Osteocyte (in vitro differentiated cells): ENCODE measurements around the gene FAM78A. TPM values are rescaled to one million over a fixed set of nuclear protein-coding genes. Genes with fewer than 3 reads are reported as not detected.
"Not testable (repeated sequence)": the region's sequence is repeated elsewhere in the genome, so short reads cannot be mapped to it uniquely, and the experiment has no call there.

Experiments
- DNase-seq: peaks from one replicate; pipeline ENCODE4 v3.0.0; 2021; ENCODE audit warnings: mixed read lengths; ENCODE audit not compliant: unreplicated experiment; ENCODE audit errors: extremely low spot score
- H3K27ac Mint-ChIP-seq: one replicate; pipeline ENCODE4 v1.8.0; 2021; ENCODE audit warnings: mild to moderate bottlenecking, mixed read lengths; ENCODE audit not compliant: unreplicated experiment
- H3K27me3 Mint-ChIP-seq: one replicate; pipeline ENCODE4 v1.8.0; 2021; ENCODE audit warnings: mixed read lengths; ENCODE audit not compliant: unreplicated experiment
- H3K36me3 Mint-ChIP-seq: one replicate; pipeline ENCODE4 v1.8.0; 2021; ENCODE audit warnings: mixed read lengths; ENCODE audit not compliant: unreplicated experiment
- H3K4me1 Mint-ChIP-seq: one replicate; pipeline ENCODE4 v1.8.0; 2021; ENCODE audit warnings: mixed read lengths; ENCODE audit not compliant: unreplicated experiment
- H3K4me3 Mint-ChIP-seq: one replicate; pipeline ENCODE4 v1.8.0; 2021; ENCODE audit warnings: mild to moderate bottlenecking, moderate library complexity, mixed read lengths; ENCODE audit not compliant: unreplicated experiment
- H3K9me3 Mint-ChIP-seq: one replicate; pipeline ENCODE4 v1.8.0; 2021; ENCODE audit warnings: mixed read lengths; ENCODE audit not compliant: unreplicated experiment
- CTCF ChIP-seq: fragments of 200-600 bp; sonication (generic); IDR thresholded peaks from 2 replicates; pipeline ENCODE4 v1.5.0; 2021; ENCODE audit warnings: antibody characterized with exemption, mild to moderate bottlenecking, moderate library complexity
- total RNA-seq: library from RNA; stranded (reverse); gene quantifications from 2 replicates; pipeline ENCODE4 v1.2.1, GENCODE V29; 2021

The FAM78A gene
- total RNA-seq, 1 donor from 2014 or later = 1.0 TPM

GRCh38 chr9:131214286-131214856, 61.9 kb downstream of the FAM78A start:
- Mint-ChIP-seq H3K36me3 (peaks cover 53% of the 10 kb centered on the region), H3K27ac (no peak overlapping the region), H3K4me3 (no peak overlapping the region), H3K4me1 (no peaks in the 10 kb centered on the region), H3K27me3 (no peaks in the 10 kb centered on the region), H3K9me3 (peaks cover 19% of the 10 kb centered on the region)
- TF ChIP-seq CTCF = no peak
- no peak for DNase-seq

GRCh38 chr9:131211920-131212319, 64.4 kb downstream of the FAM78A start:
- not testable (repeated sequence) for H3K27me3 Mint-ChIP-seq, H3K4me3 Mint-ChIP-seq, H3K27ac Mint-ChIP-seq, DNase-seq, H3K4me1 Mint-ChIP-seq
- H3K9me3 Mint-ChIP-seq = peaks cover 19% of the 10 kb centered on the region
- peaks cover 55% of the 10 kb centered on the region for H3K36me3 Mint-ChIP-seq

Other genes with a start within 250 kb of the FAM78A start
- 26.3 and 31.1 TPM in 2 replicates for gene AIF1L, start 180.0 kb downstream of the FAM78A start, total RNA-seq
- gene NUP214, start 150.9 kb downstream of the FAM78A start, total RNA-seq = 45.4 and 51.5 TPM in 2 replicates
- gene PLPP7, start 13.2 kb upstream of the FAM78A start, total RNA-seq = 0.68 and 0.73 TPM in 2 replicates
- gene PRRC2B, start 117.6 kb upstream of the FAM78A start, total RNA-seq = 285 and 290 TPM in 2 replicates
- gene POMT1, start 226.4 kb upstream of the FAM78A start, total RNA-seq = 53.3 and 54.8 TPM in 2 replicates